Karpas-422 (cell line): ENCODE results near the gene NRL. TPM values are rescaled to one million over a fixed set of nuclear protein-coding genes. Genes with fewer than 3 reads are reported as not detected.
"Not testable (repeated sequence)": the region's sequence is repeated elsewhere in the genome, so short reads cannot be mapped to it uniquely, and the experiment has no call there.

Source experiments
- DNase-seq: peaks from one replicate; pipeline ENCODE4 v3.0.0-alpha.2; 2015
- H2AFZ ChIP-seq: fragments of 200-600 bp; sonication (generic); 2 replicates; pipeline ENCODE4 v1.6.1; 2014; ENCODE audit warnings: antibody characterized with exemption, low read length, mixed read lengths
- H3K27ac ChIP-seq: fragments of 200-600 bp; sonication (generic); 2 replicates; pipeline ENCODE4 v1.5.1; 2014; ENCODE audit warnings: mild to moderate bottlenecking, low read length, moderate library complexity
- H3K27me3 ChIP-seq: fragments of 200-600 bp; sonication (generic); 2 replicates; pipeline ENCODE4 v1.6.1; 2014; ENCODE audit warnings: low read length, mixed read lengths
- H3K36me3 ChIP-seq: fragments of 200-600 bp; sonication (generic); 2 replicates; pipeline ENCODE4 v1.6.1; 2014; ENCODE audit warnings: low read length, mixed read lengths; ENCODE audit not compliant: insufficient read depth
- H3K4me1 ChIP-seq: fragments of 200-600 bp; sonication (generic); 2 replicates; pipeline ENCODE4 v1.6.1; 2014; ENCODE audit warnings: mild to moderate bottlenecking, low read length, mixed read lengths
- H3K4me2 ChIP-seq: fragments of 200-600 bp; sonication (generic); 2 replicates; pipeline ENCODE4 v1.6.1; 2014; ENCODE audit warnings: low read length, low read depth, mild to moderate bottlenecking; ENCODE audit not compliant: poor library complexity, severe bottlenecking
- H3K4me3 ChIP-seq: fragments of 200-600 bp; sonication (generic); 2 replicates; pipeline ENCODE4 v1.5.1; 2014; ENCODE audit warnings: mild to moderate bottlenecking, antibody characterized with exemption, low read length, mixed read lengths
- H3K79me2 ChIP-seq: fragments of 200-600 bp; sonication (generic); 2 replicates; pipeline ENCODE4 v1.6.1; 2014; ENCODE audit warnings: mild to moderate bottlenecking, low read length, mixed read lengths
- H3K9ac ChIP-seq: fragments of 200-600 bp; sonication (generic); 2 replicates; pipeline ENCODE4 v1.6.0; 2014; ENCODE audit warnings: low read length
- H3K9me2 ChIP-seq: fragments of 200-600 bp; sonication (generic), shearing (Covaris generic); replicated peaks from 2 replicates; pipeline ENCODE4 v1.6.0; 2014; ENCODE audit warnings: mild to moderate bottlenecking, low read length, moderate library complexity; ENCODE audit not compliant: insufficient read depth
- H3K9me3 ChIP-seq: fragments of 300-700, 200-600 bp; sonication (generic); 2 replicates; pipeline ENCODE4 v1.6.1; 2014; ENCODE audit warnings: low read length, mixed read lengths
- H4K20me1 ChIP-seq: fragments of 200-600 bp; sonication (generic); 2 replicates; pipeline ENCODE4 v1.6.1; 2014; ENCODE audit warnings: mild to moderate bottlenecking, antibody characterized with exemption, low read length, low read depth; ENCODE audit not compliant: insufficient read depth
- small RNA-seq: library from RNA; depleted of rRNA; stranded (forward); fragments of <200 nt; gene quantifications from one replicate; pipeline ENCODE3, GENCODE V24; 2014
- total RNA-seq: library from RNA; depleted of rRNA; stranded (reverse); fragments of >200 nt; shearing (Covaris generic); gene quantifications from 2 replicates; pipeline ENCODE4 v1.2.3, GENCODE V29; 2014; ENCODE audit warnings: low replicate concordance; rRNA removed

NRL gene
- total RNA-seq, 1 experiment from 2014 or later, result 2.5 TPM

DNA sequence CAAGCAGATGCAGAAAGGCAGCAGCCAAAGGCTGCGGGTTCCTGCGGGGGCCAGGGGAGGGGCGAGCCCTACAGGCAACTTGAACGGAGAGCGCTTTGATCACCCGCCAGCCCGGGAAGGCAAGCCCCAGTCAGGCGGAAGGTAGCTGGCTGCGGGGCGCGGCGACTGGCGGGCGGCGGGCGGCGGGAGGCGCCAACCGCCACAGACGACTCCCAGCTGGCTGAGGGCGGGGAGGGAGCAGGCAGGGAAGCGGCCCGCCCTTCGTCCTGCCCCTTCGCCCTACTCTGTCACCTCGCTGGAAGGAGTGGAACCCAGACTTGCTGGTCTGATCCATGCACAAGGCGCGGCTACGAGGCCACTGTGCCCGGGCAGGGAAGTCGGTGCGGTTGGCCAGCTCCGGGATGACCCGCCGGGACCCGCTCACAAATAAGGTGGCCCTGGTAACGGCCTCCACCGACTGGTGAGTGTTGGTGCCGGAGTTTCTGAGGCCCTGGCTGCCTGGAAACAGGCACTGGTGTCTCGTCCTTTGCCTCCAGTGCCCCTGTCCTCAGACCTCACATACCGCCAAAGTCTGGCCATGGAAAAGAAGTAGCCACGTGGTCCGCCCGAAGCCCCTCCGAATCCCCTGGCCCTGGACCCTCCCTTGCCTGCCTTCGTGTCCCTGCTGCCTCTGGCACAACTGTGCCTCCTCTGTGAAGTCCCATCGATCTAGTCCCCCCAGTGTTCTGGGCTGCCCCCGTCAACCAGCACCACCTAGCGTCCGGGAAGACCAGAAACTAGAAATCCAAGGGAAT, 78.4 kb downstream of the NRL start:
- no peaks in the 10 kb centered on the region for H3K79me2 ChIP-seq
- DNase-seq, result peak; percentile 88
- no peaks in the 10 kb centered on the region for H3K27me3 ChIP-seq
- no peak overlapping the region for H3K27ac ChIP-seq
- H3K36me3 ChIP-seq, result peaks cover 4% of the 10 kb centered on the region; the same call in 1 of the 2 replicates
- peaks cover 19% of the 10 kb centered on the region for H3K4me1 ChIP-seq
- H2AFZ ChIP-seq, result peak overlapping the region; percentile 55
- peak overlapping the region; percentile 69 for H3K4me3 ChIP-seq
- H3K9me2 ChIP-seq, result no peaks in the 10 kb centered on the region
- peak overlapping the region; percentile 75 for H3K9ac ChIP-seq
- peak overlapping the region; percentile 82 for H3K4me2 ChIP-seq
- peaks cover 13% of the 10 kb centered on the region for H3K9me3 ChIP-seq
- H4K20me1 ChIP-seq, result no peaks in the 10 kb centered on the region

DNA sequence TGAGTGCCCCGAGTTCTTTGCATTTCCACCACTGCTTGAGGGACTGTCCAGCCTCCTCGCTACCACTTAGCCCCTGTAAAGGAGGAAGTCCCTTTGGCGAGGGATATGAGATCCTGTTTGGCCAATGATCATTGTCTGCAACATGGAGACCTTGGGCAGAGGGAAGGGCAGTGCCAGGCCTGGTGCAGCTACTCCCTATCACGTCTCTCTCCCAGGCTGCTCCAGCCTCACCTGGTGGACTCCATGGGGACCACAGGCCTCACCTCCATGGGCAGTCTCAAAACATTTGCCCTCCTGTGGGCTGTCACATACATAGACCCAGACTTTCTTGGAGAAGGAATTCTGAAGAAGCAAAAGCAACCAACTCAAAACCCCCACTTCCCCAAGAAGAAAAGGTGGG, 79.0 kb downstream of the NRL start:
- Histone ChIP-seq H2AFZ (peak overlapping the region; percentile 55; the same call in 1 of the 2 replicates), H3K4me2 (peak overlapping the region; percentile 82), H3K9ac (peak overlapping the region; percentile 75), H3K9me3 (peaks cover 13% of the 10 kb centered on the region), H3K4me1 (peaks cover 19% of the 10 kb centered on the region), H3K4me3 (peak overlapping the region; percentile 69)
- H4K20me1 ChIP-seq, H3K27me3 ChIP-seq, H3K27ac ChIP-seq, H3K36me3 ChIP-seq, H3K79me2 ChIP-seq, DNase-seq, H3K9me2 ChIP-seq: not testable (repeated sequence)

DNA sequence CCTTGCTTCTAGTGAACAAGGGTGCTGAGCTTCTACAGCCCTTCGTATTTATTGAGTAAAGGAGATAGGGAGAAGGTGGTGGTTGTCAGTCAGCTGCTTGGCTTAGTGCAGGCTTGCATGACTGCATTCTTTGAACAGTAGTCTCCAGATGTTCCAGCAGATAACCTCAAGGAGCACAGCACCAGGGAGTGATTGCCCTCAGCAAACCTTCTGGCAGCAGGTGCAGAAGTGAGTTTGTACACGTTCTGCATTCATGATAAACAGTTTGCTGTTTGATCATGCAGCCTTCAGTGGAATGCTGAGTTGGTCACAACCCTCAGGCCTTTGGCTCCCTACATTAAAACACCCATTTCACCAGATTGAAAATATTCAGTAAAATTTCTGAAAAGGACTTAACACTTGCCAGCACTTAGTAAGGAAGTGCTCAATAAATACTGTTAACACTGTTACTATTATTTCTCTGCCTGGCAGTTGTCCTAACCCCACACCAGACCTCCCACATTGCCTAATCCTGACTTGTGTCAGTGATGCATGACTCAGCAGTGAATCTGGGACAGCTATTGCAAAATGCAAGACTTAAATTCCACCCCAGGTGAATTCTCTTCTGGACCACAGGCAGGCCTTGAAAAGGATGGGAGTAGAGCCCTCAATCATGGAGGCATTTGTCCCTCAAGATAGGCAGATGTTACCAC, 81.9 kb downstream of the NRL start:
- H3K4me2 ChIP-seq, result no peak overlapping the region
- H3K4me1 ChIP-seq, result peaks cover 19% of the 10 kb centered on the region
- H3K9me2 ChIP-seq, result no peaks in the 10 kb centered on the region
- peaks cover 13% of the 10 kb centered on the region for H3K9me3 ChIP-seq
- DNase-seq, result no peak
- no peak overlapping the region for H2AFZ ChIP-seq
- H3K4me3 ChIP-seq, result no peak overlapping the region
- H4K20me1 ChIP-seq, result no peaks in the 10 kb centered on the region
- no peak overlapping the region for H3K9ac ChIP-seq
- no peak overlapping the region for H3K27ac ChIP-seq
- peaks cover 4% of the 10 kb centered on the region; the same call in 1 of the 2 replicates for H3K36me3 ChIP-seq
- H3K27me3 ChIP-seq, result no peaks in the 10 kb centered on the region
- no peaks in the 10 kb centered on the region for H3K79me2 ChIP-seq

DNA sequence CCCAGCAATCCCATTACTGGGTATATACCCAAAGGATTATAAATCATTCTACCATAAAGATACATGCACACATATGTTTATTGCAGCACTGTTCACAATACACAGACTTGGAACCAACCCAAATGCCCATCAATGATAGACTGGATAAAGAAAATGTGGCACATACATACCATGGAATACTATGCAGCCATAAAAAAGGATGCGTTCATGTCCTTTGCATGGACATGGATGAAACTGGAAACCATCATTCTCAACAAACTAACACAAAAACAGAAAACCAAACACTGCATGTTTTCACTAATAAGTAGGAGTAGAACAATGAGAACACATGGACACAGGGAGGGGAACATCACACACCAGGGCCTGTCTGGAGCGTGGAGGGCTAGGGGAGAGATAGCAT, 83.4 kb downstream of the NRL start:
- not testable (repeated sequence) for H4K20me1 ChIP-seq, H3K27ac ChIP-seq, H2AFZ ChIP-seq, DNase-seq, H3K79me2 ChIP-seq, H3K27me3 ChIP-seq, H3K4me1 ChIP-seq, H3K4me3 ChIP-seq, H3K9ac ChIP-seq, H3K36me3 ChIP-seq, H3K4me2 ChIP-seq, H3K9me2 ChIP-seq
- H3K9me3 ChIP-seq, result peaks cover 13% of the 10 kb centered on the region

DNA sequence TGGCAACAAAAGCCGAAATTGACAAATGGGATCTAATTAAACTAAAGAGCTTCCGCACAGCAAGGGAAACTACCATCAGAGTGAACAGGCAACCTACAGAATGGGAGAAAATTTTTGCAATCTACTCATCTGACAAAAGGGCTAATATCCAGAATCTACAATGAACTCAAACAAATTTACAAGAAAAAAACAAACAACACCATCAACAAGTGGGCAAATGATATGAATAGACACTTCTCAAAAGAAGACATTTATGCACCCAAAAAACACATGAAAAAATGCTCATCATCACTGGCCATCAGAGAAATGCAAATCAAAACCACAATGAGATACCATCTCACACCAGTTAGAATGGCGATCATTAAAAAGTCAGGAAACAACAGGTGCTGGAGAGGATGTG, 85.1 kb downstream of the NRL start:
- not testable (repeated sequence) for H3K27ac ChIP-seq, H3K9me2 ChIP-seq, H3K9ac ChIP-seq, H3K27me3 ChIP-seq, H4K20me1 ChIP-seq, DNase-seq, H3K79me2 ChIP-seq, H2AFZ ChIP-seq, H3K4me1 ChIP-seq, H3K4me3 ChIP-seq, H3K4me2 ChIP-seq, H3K36me3 ChIP-seq
- peaks cover 13% of the 10 kb centered on the region for H3K9me3 ChIP-seq

Small RNAs within 50 kb of the gene (small RNA-seq; reads per million reads assigned to genes)
- 0.47 reads per million, percentile 8 among the genes with 10 or more reads in this experiment for gene RNA5SP383

Other genes starting within 250 kb of the NRL start
- gene DHRS4, start 161.2 kb downstream of the NRL start, total RNA-seq, result 63.8 and 175 TPM in 2 replicates
- 53.7 and 66.1 TPM in 2 replicates for gene DHRS4L2, start 126.0 kb downstream of the NRL start, total RNA-seq
- gene CARMIL3, start 62.9 kb downstream of the NRL start, total RNA-seq, result 58.4 and 110 TPM in 2 replicates
- 0.04 and 1.3 TPM in 2 replicates for gene CPNE6, start 43.4 kb downstream of the NRL start, total RNA-seq
- 106 and 151 TPM in 2 replicates for gene PCK2, start 20.6 kb downstream of the NRL start, total RNA-seq
- gene DCAF11, start 172 bp downstream of the NRL start, total RNA-seq, result 93.5 and 103 TPM in 2 replicates
- gene FITM1, start 15.7 kb upstream of the NRL start, total RNA-seq, result 0.89 and 1.6 TPM in 2 replicates
- gene PSME1, start 21.2 kb upstream of the NRL start, total RNA-seq, result 435 and 452 TPM in 2 replicates
- 35.3 and 95.4 TPM in 2 replicates for gene EMC9, start 26.6 kb upstream of the NRL start, total RNA-seq
- 469 and 536 TPM in 2 replicates for gene PSME2, start 31.7 kb upstream of the NRL start, total RNA-seq
- 82.0 and 153 TPM in 2 replicates for gene RNF31, start 32.5 kb upstream of the NRL start, total RNA-seq
- gene IRF9, start 46.3 kb upstream of the NRL start, total RNA-seq, result 72.7 and 79.8 TPM in 2 replicates
- gene REC8, start 57.1 kb upstream of the NRL start, total RNA-seq, result 22.1 and 34.6 TPM in 2 replicates
- gene IPO4, start 73.9 kb upstream of the NRL start, total RNA-seq, result 48.9 and 118 TPM in 2 replicates
- gene TM9SF1, start 80.5 kb upstream of the NRL start, total RNA-seq, result 31.3 and 49.0 TPM in 2 replicates
- 4.2 TPM in 1 of 2 replicates, not detected in the other for gene TSSK4, start 90.7 kb upstream of the NRL start, total RNA-seq
- gene CHMP4A, start 98.5 kb upstream of the NRL start, total RNA-seq, result 36.8 and 94.6 TPM in 2 replicates
- 30.7 and 35.4 TPM in 2 replicates for gene MDP1, start 101.1 kb upstream of the NRL start, total RNA-seq
- 293 and 323 TPM in 2 replicates for gene NEDD8, start 117.4 kb upstream of the NRL start, total RNA-seq
- 132 and 164 TPM in 2 replicates for gene GMPR2, start 118.0 kb upstream of the NRL start, total RNA-seq
- 81.1 and 104 TPM in 2 replicates for gene TINF2, start 127.7 kb upstream of the NRL start, total RNA-seq
- 1.3 and 5.2 TPM in 2 replicates for gene TGM1, start 148.2 kb upstream of the NRL start, total RNA-seq
- 45.1 and 64.1 TPM in 2 replicates for gene RABGGTA, start 156.6 kb upstream of the NRL start, total RNA-seq
- 27.1 and 35.9 TPM in 2 replicates for gene DHRS1, start 184.8 kb upstream of the NRL start, total RNA-seq
- 42.0 and 44.7 TPM in 2 replicates for gene NOP9, start 184.9 kb upstream of the NRL start, total RNA-seq
- 7.1 and 9.9 TPM in 2 replicates for gene CIDEB, start 193.0 kb upstream of the NRL start, total RNA-seq
- 12.9 and 41.5 TPM in 2 replicates for gene LTB4R2, start 195.2 kb upstream of the NRL start, total RNA-seq
- gene LTB4R, start 196.6 kb upstream of the NRL start, total RNA-seq, result 26.6 and 29.6 TPM in 2 replicates
- 0.07 and 0.69 TPM in 2 replicates for gene ADCY4, start 220.1 kb upstream of the NRL start, total RNA-seq
- gene RIPK3, start 225.0 kb upstream of the NRL start, total RNA-seq, result 1.6 and 2.3 TPM in 2 replicates